SK-N-MC (cell line): ENCODE data around the gene MS4A18.

ENCODE experiments used
- EZH2 ChIP-seq: fragments of 200-600 bp; sonication (generic); IDR thresholded peaks from one replicate; pipeline ENCODE4 v1.6.1; 2017; ENCODE audit warnings: antibody characterized with exemption
- FOXP2 ChIP-seq: optimal IDR thresholded peaks from 2 replicates; pipeline ENCODE3; 2011; ENCODE audit warnings: mild to moderate bottlenecking, moderate library complexity; ENCODE audit not compliant: insufficient read depth; ENCODE audit errors: extremely low read length, control extremely low read depth
- POLR2AphosphoS5 ChIP-seq: IDR thresholded peaks from 2 replicates; pipeline ENCODE4 v1.6.1; 2012; ENCODE audit warnings: mild to moderate bottlenecking, low read depth, low read length, borderline replicate concordance

- TF ChIP-seq EZH2 (no peak), POLR2AphosphoS5 (no peak), FOXP2 (no peak)
Measured at GRCh38 chr11:60781286-60781980, 56.9 kb downstream of the MS4A18 start.
